Posterior cingulate gyrus (tissue), 11 donors: ENCODE measurements around the gene VEGFC.

Experiments
- DNase-seq, 10 donors: peaks; one replicate each; pipeline versions ENCODE4 v3.0.0 to v3.0.0-alpha.2; 2020 to 2021; ENCODE audit warnings: mixed read lengths in 3 of 10
- intact Hi-C: fragments of 100-400 bp; cut with DNase I; formaldehyde crosslinking; loops from one replicate; pipeline ENCODE4 v1.15.1; 2023

VEGFC gene

DNA sequence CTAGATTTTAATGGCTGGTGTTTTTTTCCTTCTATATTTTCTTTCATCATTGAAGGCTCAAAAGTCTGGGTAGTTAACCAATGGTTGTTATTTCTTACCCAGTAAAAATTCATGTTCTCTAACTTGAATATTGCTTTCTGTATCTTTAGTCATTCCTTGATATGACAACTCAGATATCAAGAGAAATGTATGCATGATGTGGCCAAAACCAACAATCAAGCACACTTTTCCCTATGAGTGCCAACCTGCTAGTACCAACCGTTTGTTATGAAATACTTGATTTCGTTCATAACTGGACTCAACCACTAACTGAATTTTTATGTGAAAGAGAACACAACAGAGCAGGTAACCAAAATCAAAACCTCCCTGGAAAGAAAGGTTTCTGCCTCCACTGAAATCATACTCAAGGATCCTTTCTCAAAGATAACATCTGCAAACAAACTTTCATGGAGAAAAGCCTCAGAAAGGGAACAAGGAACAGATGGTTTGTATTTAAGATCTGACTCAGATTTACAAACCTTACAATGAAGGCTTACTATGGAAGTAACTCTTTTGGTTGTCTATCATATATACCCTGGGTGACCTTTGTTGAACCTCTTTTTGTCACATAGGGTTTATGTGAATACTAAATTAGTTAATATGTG is 8.3 kb upstream of the VEGFC start:
- DNase-seq = no peak
- intact Hi-C loops = no loop called here

DNA sequence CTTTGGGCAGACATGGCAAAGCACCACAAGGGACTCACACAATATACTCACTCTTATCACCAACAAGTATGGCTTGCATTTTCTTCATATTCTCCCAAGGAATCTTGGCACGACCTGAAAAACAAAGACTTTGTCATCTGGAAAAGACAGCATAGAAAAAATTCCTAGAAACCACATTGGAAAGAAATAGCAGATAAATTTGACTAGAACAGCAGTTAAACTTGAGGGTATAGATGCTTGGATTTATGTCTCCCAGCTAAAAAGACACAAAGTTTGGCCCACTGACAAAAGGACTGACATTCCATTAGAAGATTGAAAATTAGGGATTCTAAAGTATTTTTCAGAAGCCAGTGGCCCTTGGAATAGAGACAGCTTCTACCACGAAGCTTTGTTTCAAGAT is 6.9 kb upstream of the VEGFC start:
- no peak for DNase-seq
- intact Hi-C loops = no loop called here

DNA sequence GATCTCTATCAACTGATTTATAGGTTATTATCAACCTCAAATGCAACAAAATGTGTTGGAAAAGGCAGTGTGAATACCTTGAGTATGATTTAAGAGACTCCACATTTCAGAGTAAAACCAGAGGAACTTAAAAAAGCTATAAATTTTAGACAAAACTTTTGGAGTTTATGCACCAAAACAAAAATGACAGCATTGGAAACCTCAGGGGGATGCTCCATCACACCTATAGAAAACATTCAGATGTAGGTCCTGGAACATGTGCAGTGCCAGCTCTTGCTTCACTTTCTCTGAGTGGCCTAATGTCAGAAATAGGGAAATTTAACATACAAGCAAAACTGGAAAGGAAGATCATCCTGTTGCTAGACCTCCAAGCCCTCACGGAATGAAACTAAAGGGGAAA is 5.8 kb upstream of the VEGFC start:
- no peak for DNase-seq
- intact Hi-C loops = no loop called here

DNA sequence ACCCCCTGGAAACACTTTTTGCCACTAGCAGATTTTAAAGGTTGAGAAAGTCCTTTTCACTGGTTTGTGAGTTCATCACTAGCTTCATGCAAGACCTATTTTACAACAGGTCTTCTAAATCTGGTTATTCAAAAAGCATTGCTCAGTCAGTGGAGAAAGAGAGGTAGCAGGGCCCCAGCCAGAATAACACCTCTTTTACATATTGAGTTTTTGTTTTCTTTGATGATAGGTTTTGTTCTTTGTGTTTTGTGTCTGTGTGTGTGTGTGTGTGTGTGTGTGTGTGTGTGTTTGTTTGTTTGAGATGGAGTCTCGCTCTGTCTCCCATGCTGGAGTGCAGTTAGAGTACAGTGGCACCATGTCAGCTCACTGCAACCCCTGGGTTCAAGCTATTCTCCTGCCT is 2.7 kb upstream of the VEGFC start:
- DNase-seq = no peak
- intact Hi-C loops = no loop called here

DNA sequence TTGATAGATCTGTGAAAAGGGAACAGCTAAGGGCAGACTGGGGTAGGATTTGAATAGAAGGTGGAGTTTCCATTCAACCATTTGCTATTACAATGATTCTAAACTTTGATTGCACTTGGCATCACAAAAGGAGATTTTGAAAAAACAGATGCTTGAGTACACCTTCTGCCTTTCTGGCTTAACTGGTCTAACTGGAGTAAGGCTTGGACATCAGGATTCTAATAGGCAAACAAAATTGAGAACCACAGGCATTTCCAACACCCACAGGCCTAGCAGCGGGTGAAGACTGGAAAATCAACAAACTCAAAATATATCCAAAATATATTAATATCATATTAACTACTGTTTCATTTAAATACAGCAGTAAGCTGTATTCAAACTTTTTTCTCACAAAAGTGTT is 1.9 kb upstream of the VEGFC start:
- DNase-seq = no peak
- intact Hi-C loops = loop anchor here (5.0 kb wide), 2 partner anchors 253 to 417 kb away; no protein-coding TSS in a partner anchor

DNA sequence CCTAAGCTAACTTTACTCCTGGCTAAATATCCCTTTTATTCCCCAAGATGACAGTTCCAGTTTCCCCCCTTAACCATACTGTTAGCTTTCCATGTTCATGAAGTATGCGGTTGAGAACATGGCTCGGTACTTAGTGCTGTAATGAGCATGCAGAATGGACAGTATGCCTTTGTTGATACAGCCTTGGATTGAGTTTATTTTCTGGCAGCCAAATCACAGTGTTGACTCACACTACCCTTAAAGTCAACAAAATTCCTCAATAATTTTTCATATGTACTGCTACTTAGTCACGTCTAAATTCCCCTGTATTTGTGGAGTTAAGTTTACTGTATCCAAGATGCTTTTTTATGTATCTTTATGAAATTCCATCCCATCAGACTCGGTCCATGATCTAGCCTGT is 1.4 kb upstream of the VEGFC start:
- DNase-seq = no peak
- intact Hi-C loops = loop anchor here (5.0 kb wide), 2 partner anchors 253 to 417 kb away; no protein-coding TSS in a partner anchor

DNA sequence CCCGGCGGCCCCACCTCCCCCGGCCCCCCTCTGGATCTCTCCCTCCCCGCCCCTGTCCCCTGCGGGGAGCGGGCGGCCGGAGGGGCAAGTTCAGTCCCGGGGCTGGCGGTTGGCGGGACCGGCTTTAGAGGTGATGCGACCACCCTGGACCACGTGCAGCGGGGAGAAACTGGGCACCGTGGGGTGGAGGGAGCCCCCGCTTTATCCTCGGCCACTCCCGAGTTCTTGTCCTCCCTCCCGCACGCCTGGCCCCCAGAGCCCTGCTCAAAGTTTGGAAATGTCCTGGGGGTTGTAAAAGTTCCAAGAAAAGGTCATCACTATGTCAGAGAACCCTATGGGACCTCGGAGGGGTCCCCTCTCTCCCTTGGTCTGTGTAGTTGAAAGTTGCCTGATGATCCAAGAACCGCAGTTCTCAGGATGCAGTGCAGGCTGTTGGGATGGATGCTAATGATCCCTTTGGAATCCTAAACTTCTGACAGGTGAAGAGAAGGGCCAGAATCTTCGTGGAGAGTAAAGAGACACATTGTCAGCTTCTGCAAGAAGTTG is 411 bp upstream of the VEGFC start:
- DNase-seq = no peak
- intact Hi-C loops = loop anchor here (5.0 kb wide), 2 partner anchors 254 to 416 kb away; no protein-coding TSS in a partner anchor

DNA sequence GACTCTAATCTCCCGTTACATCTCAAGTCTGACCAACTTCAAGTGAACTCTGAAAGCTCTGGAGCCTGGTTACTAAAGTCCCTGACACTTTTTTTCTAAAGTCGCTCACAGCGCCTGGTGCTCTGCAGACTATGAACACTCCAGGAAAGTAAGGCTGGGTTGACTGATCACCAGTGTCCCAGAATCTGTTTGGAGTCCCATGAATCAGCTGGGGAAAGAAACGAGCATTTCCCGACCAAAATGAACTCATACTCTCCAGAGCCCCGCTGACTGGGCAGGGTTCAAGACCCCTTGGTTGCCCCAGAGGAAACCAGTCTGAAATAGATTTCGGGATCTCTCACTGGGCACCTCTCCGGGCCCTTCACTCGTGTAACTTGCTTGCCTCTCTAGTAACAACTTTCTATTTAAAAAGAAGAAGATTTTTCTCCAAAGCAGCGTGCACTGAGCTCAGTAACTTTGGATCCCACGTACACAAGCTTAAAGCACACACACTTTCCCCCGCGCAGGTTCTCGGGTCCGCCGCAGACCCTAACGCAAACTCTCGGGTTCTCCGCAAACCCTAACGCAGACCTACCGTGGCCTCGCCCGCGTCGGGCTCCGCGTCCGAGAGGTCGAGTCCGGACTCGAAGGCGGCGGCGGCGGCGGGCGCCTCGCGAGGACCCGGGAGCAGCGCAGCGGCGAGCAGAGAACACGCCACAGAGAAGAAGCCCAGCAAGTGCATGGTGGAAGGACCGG is 964 bp downstream of the VEGFC start:
- intact Hi-C loops = loop anchor here (5.0 kb wide), 2 partner anchors 256 to 414 kb away; no protein-coding TSS in a partner anchor
- peak in 6 of 10 donors; percentile 4 to 70 (median 31) for DNase-seq

DNA sequence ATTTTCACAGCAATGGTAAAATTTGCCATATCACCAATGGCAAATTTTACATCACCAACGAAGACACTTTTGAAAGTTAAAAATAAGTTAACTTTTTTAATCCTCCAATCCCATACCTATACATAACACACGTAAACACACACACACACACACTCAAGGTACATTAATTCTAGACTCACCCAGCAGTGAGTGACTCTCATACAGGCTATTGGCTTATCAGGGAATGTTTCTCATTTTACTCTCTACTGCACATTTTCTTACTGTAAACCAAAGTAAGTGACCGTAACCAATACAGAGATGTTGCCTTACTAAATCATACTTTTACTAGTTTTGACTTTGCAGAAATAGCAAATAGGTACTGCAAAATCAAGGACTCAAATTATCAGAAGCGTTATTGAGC is 2.3 kb downstream of the VEGFC start:
- intact Hi-C loops = loop anchor here (5.0 kb wide), 2 partner anchors 257 to 413 kb away; no protein-coding TSS in a partner anchor
- DNase-seq = no peak

DNA sequence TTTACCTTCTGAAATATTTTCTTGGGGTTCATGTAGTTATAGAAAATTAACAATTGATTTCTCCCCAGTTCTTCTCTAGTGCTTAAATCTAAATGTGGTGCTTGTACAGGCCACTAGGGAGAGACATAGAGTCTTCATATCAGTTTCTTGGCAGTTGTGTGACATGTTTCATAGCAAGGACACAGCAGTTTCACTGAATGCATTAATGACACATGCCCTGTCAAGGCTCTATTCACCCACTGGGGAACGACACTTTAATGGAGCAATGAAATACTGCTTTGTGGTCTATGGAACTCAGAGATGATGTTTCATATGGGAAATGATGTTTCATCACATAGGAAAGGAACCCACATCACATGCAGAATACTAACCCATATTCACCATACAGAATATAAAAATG is 2.8 kb downstream of the VEGFC start:
- intact Hi-C loops = loop anchor here (5.0 kb wide), 2 partner anchors 257 to 413 kb away; no protein-coding TSS in a partner anchor
- DNase-seq = no peak

DNA sequence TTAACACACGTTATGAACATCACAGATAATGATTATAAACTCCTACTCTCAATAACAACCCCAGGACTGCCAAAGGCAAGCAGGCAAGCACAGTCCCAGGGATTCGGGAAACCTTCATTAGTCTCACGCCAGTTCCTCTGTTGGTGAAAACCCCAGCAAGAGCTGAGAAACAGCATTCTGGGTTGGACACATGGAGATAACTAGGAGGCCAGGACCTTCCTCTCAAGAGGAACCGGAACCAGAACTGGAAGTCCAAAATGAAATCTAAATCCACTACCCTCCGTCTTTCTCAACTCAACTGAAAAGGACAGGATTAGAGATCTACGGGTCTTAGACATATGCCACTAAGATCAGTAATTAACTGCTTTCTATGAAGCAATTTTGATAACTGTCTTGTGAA is 3.8 kb downstream of the VEGFC start:
- intact Hi-C loops = no loop called here

DNA sequence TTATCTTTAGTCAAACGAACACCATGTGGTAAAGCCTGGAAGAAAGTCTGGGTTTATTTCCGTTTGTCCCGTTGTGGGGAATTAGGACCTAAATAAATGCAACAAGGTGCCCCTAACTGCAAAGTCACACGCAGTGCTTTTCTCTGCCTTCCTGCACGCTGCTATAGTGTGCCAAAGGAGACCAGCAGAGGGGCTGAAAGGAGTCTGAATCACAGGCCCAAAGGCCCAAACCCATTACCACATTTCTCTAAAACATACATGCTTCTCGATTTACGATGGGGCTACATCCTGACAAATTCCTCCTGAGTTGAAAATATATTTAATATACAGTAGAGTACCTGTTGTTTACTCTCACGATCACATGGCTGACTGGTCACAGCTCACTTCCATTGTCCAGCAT is 4.5 kb downstream of the VEGFC start:
- DNase-seq = no peak
- intact Hi-C loops = no loop called here

More for the DNA sequence above, 3.8 kb downstream of the VEGFC start:
- no peak for DNase-seq

DNA sequence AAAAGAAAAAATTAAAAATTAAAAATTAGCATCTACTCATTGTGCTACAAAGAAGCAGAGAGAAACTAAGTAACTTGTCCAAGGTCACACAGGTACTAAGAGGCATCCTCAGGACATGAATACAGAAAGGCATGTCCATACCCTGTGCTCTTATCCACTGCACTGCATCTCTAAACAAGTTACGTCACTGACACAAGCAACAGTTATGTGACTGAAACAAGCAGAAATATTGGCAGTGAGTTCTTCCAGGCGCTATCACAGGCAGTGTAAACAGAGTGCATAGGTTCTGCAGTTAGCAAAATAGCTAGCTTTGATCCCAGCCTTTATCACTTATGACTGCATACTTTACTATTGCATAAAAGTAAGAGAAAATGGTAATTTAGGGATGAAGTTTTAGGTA is 7.9 kb downstream of the VEGFC start:
- DNase-seq = no peak
- intact Hi-C loops = no loop called here

DNA sequence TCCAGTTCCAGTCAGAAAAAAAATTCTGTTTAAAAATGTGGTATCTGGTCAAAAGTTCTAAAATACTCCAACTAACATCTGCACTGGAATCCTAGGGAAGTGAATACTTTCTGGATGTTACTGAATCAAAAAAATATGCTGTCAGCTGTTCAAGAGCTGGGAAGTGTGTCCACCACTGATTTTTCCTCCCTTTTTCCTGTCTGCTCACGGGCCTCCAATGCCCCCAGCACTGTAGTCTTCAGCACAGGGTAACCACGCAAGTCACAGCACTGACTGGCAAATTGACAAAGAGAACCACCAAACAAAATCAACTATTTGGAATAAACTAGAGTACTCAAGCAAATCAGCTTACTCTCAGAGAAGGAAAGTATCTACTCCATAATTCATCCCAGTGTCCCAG is 9.9 kb downstream of the VEGFC start:
- no peak for DNase-seq
- intact Hi-C loops = no loop called here

DNA sequence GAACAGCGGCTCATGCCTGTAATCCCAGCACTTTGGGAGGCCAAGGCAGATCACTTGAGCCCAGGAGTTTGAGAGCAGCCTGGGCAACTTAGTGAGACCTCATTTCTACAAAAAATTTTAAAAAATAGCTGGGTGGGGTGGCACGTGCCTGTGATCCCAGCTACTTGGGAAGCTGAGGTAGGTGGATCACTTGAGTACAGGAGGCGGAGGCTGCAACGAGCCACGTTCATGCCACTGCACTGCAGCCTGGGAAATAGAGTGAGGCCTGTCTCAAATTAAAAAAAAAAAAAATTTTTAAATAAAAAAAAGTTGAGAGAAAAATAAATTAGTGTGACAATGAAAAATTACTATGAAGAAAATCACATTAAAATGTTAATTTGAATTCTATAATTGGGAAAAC is 10.5 kb downstream of the VEGFC start:
- intact Hi-C loops = no loop called here
- DNase-seq = peak in 2 of 10 donors; percentile 42 to 44

DNA sequence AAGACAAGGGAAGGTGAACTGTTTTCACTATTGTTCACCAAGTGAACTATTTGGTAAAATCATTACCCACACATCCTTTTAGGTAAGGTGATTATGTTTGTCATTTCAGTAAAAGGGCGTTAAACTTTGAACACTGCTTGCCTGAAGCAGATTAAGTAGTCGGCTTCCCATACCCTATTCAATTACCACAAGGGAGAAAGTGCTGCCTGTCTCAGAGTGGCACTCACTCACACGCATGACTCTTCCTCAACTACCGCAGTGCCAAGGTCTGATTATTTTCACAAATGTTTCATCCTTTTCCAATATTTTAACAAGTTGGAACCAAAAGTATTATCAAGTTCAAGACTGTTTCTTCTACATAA is 11.0 kb downstream of the VEGFC start:
- intact Hi-C loops = no loop called here
- DNase-seq = no peak

DNA sequence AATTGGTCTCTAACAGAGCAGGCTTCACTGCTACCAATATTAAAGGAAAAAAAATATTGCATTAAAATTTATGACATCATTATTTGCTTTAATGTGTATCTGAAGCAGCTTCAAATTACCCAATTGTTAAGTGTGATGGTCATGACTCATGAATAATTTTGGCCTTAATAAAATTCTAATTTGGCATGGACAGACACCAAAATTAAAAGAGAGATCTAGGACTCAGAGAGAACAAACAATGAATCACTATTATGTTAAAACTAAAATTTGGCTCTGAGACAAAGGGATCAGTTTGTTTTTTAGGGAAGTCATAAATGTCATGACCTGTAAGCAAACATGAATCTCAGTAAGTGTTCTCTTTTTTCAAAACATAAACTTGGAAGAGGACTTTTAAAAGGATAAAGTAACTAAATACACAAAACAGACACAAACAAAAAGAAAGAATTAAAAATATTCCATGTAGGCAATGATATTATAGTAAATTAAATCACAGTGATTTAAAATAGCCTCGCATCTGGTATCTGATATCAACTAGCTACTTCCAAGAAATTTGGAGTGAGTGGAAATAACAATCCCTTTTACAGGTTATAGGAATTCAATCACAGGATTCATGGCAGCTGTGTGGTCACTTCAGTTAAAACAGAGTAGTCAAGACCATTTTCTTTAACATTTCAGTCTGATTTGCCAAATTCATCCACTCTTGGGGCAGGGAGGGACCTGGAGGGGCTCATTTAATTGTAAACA is 11.6 kb downstream of the VEGFC start:
- no peak for DNase-seq
- intact Hi-C loops = no loop called here

DNA sequence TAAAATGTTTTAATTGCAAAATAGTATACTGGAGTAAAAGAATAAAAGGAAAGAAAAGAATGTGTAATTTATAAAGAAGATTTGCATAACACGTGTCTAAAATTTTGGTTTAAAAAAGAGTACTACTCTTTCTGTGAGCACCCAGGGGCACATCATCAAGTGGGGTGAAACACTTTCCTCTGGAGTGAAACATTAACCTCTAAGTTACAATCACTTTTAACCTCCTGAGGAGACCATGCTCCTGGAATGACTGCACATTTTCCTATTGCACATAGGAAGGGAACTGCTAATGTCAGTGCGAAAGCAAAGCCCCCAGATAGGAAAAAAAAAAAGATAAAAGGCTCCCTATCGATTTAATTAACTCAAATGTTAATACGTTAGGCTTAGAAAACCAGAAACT is 13.3 kb downstream of the VEGFC start:
- DNase-seq = no peak
- intact Hi-C loops = no loop called here

DNA sequence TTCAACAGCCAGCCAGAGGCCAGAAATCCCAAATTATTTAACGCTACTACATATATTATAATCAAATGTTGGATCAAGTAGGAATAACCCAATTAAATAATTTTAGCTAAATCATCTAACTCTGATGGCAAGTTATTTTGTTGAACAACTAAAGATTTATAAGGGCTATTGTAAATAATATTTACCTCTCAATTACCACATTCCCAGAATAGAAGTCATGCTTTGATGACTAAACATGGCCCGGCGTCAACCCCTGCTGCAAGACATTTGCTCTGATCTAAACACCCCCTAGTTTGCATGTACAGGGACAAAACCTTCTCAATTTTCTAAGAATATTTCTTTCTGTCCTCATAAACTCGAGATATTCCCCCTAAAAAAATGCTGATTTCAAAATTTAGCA is 14.2 kb downstream of the VEGFC start:
- intact Hi-C loops = no loop called here
- no peak for DNase-seq

DNA sequence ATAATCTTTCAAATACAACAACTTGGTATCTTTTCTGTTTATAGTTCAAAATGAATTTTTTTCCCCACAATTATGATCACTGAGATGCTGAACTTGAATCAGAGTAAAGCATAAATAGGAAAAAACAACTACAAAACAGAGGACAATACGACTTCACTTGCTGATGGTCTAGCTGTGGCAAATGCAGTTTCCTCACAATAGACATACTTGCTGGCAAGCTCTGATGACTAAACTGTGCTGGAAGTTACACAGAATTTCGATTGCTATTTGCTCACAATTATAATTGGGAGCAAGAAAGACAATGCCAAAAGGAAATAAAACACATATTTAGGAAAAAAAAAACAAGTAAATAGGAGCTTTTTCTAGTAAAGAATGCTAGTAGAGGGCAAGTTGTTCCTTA is 14.7 kb downstream of the VEGFC start:
- no peak for DNase-seq
- intact Hi-C loops = no loop called here

DNA sequence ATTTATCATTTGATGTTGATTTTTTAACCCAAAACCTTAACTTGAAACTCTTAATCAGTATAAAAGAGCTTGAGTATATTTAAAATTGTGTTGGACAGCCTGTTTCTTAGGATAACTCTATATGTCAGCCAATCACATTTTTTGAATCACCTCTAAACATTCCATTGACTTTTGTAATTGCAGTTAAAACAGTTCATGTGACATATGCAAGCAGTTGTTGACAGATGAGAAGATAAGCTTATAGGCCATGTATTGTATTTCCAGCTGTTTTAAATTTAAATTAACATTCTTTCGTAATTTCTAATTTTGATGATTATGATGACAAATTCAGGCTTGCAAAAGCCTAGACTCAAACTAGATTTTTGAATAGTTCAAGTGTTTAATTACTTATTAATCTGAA is 17.4 kb downstream of the VEGFC start:
- intact Hi-C loops = no loop called here
- DNase-seq = no peak
